ENCODE measurements around the gene SCFD2. TPM values are rescaled to one million over a fixed set of nuclear protein-coding genes. Genes with fewer than 3 reads are reported as not detected.
"Not testable (repeated sequence)": the region's sequence is repeated elsewhere in the genome, so short reads cannot be mapped to it uniquely, and the experiment has no call there.

The SCFD2 gene
- total RNA-seq, 1 donor = 33.2 TPM

- H3K4me3 ChIP-seq (ENCODE audit: low read depth, low read length) = no peak overlapping the region
- TF ChIP-seq CTCF (IDR thresholded peaks at IDR 0.05; ENCODE audit: insufficient read depth, low read depth, low read length) = no peak
- DNase-seq (ENCODE audit: low read depth) = no peak
Observed at GRCh38 chr4:52836120-52836519, 529.7 kb downstream of the SCFD2 start.

GRCh38 chr4:52834641-52835456 is 531.0 kb downstream of the SCFD2 start:
- not testable (repeated sequence) for DNase-seq (ENCODE audit: low read depth); H3K4me3 ChIP-seq (ENCODE audit: low read depth, low read length)

- no peak overlapping the region for H3K4me3 ChIP-seq (ENCODE audit: low read depth, low read length)
Observed at GRCh38 chr4:52833941-52834525, 531.8 kb downstream of the SCFD2 start.

GRCh38 chr4:52825460-52826090 is 540.3 kb downstream of the SCFD2 start:
- H3K4me3 ChIP-seq (ENCODE audit: low read depth, low read length) = no peak overlapping the region
- no peak for TF ChIP-seq CTCF (IDR thresholded peaks at IDR 0.05; ENCODE audit: insufficient read depth, low read depth, low read length)
- DNase-seq (ENCODE audit: low read depth) = no peak

More at GRCh38 chr4:52833941-52834525, 531.8 kb downstream of the SCFD2 start:
- DNase-seq (ENCODE audit: low read depth) = no peak
- no peak for TF ChIP-seq CTCF (IDR thresholded peaks at IDR 0.05; ENCODE audit: insufficient read depth, low read depth, low read length)

GRCh38 chr4:52824603-52825459 is 541.0 kb downstream of the SCFD2 start:
- H3K4me3 ChIP-seq (ENCODE audit: low read depth, low read length) = no peak overlapping the region
- DNase-seq (ENCODE audit: low read depth) = peak; percentile 94
- no peak for TF ChIP-seq CTCF (IDR thresholded peaks at IDR 0.05; ENCODE audit: insufficient read depth, low read depth, low read length)

- TF ChIP-seq CTCF (IDR thresholded peaks at IDR 0.05; ENCODE audit: insufficient read depth, low read depth, low read length) = no peak
- H3K4me3 ChIP-seq (ENCODE audit: low read depth, low read length) = no peak overlapping the region
- no peak for DNase-seq (ENCODE audit: low read depth)
Observed at GRCh38 chr4:52824270-52824602, 541.6 kb downstream of the SCFD2 start.
